B cell (primary cell): Measurements from ENCODE around the gene SLC12A1. TPM values are rescaled to one million over a fixed set of nuclear protein-coding genes. Genes with fewer than 3 reads are reported as not detected.

Source experiments
- ATAC-seq: fragments of 200-7000 bp; cut with Tn5 transposase; one replicate; pipeline ENCODE4 v1.10.0; 2021; ENCODE audit warnings: low read depth, mild to moderate bottlenecking, moderate number of reproducible peaks, moderate library complexity
- CTCF ChIA-PET: fragments of 350-600 bp; sonication (Branson Sonifier 250); formaldehyde crosslinking; loops from one replicate; lab custom pipeline; 2021; ENCODE audit warnings: antibody characterized with exemption, inconsistent platforms; lab: Charles Lee
- POLR2A ChIA-PET: fragments of 350-600 bp; sonication (Branson Sonifier 250); formaldehyde crosslinking; loops from one replicate; lab custom pipeline; 2021; ENCODE audit warnings: antibody characterized with exemption; lab: Charles Lee
- DNase-seq: peaks from one replicate; pipeline ENCODE4 v3.0.0; 2013
- H2AFZ ChIP-seq: 2 replicates; pipeline ENCODE4 v1.6.1; 2012; ENCODE audit warnings: mild to moderate bottlenecking, low read depth, low read length; ENCODE audit not compliant: insufficient read depth, poor library complexity, severe bottlenecking
- H3K27ac ChIP-seq, 2 donors: 1 replicate in 1 of 2; 2 replicates in 1 of 2; pipeline ENCODE4 v1.5.1; 2012 to 2013; ENCODE audit warnings: low read length in 2 of 2, mild to moderate bottlenecking in 2 of 2, moderate library complexity in 1 of 2
- H3K27me3 ChIP-seq, 4 experiments: fragments of 200-600 bp in 1 of 4; sonication (generic) in 1 of 4; replicated peaks in 1 of 4; 1 replicate in 2 of 4; 2 replicates in 2 of 4; pipeline versions ENCODE4 v1.6.1 to v1.7.0; 2013 to 2016; ENCODE audit warnings: low read length in 3 of 4, mild to moderate bottlenecking in 2 of 4, mixed read lengths in 1 of 4, moderate library complexity in 1 of 4; ENCODE audit not compliant: insufficient read depth in 4 of 4, control insufficient read depth in 3 of 4; ENCODE audit errors: control extremely low read depth in 1 of 4
- H3K36me3 ChIP-seq, 2 experiments: replicated peaks in 1 of 2; 1 replicate in 1 of 2; 2 replicates in 1 of 2; pipeline versions ENCODE4 v1.6.1 to v1.7.1; 2013; ENCODE audit warnings: low read length in 1 of 2; ENCODE audit not compliant: insufficient read depth in 2 of 2, control insufficient read depth in 1 of 2; ENCODE audit errors: control extremely low read depth in 1 of 2, extremely low read depth in 1 of 2
- H3K4me1 ChIP-seq, 2 donors: fragments of 200-600 bp in 1 of 2; sonication (generic) in 1 of 2; 1 replicate in 1 of 2; 2 replicates in 1 of 2; pipeline versions ENCODE4 v1.5.1 to v1.6.1; 2013 to 2017; ENCODE audit warnings: low read length in 2 of 2; ENCODE audit not compliant: control insufficient read depth in 2 of 2, insufficient read depth in 2 of 2
- H3K4me2 ChIP-seq: replicated peaks from 2 replicates; pipeline ENCODE3; 2012; ENCODE audit warnings: mild to moderate bottlenecking, low read depth, low read length; ENCODE audit not compliant: poor library complexity, severe bottlenecking
- H3K4me3 ChIP-seq, 5 experiments: fragments of 200-600 bp in 1 of 5; sonication (generic) in 1 of 5; 1 replicate in 3 of 5; 2 replicates in 2 of 5; pipeline versions ENCODE4 v1.5.1 to v1.7.0; 2011 to 2016; ENCODE audit warnings: low read length in 4 of 5, mild to moderate bottlenecking in 4 of 5, low read depth in 2 of 5, control low read depth in 1 of 5, moderate library complexity in 1 of 5; ENCODE audit not compliant: insufficient read depth in 1 of 5; ENCODE audit errors: control extremely low read depth in 1 of 5, extremely low read depth in 1 of 5
- H3K79me2 ChIP-seq: fragments of 200-600 bp; sonication (generic); one replicate; pipeline ENCODE4 v1.6.0; 2016; ENCODE audit warnings: low read length; ENCODE audit not compliant: control insufficient read depth, insufficient read depth
- H3K9ac ChIP-seq: fragments of 200-600 bp; sonication (generic); 2 replicates; pipeline ENCODE4 v1.6.1; 2017; ENCODE audit warnings: mild to moderate bottlenecking, low read length, moderate library complexity
- H3K9me3 ChIP-seq, 3 donors: one replicate each; pipeline versions ENCODE4 v1.6.1 to v1.7.1; 2013; ENCODE audit warnings: low read length in 2 of 3; ENCODE audit not compliant: control insufficient read depth in 2 of 3, insufficient read depth in 1 of 3; ENCODE audit errors: control extremely low read depth in 1 of 3
- H4K20me1 ChIP-seq: 2 replicates; pipeline ENCODE4 v1.6.0; 2012; ENCODE audit warnings: mild to moderate bottlenecking, low read length; ENCODE audit not compliant: insufficient read depth, control insufficient read depth, poor library complexity, severe bottlenecking
- H3K27ac Mint-ChIP-seq: one replicate; pipeline ENCODE4 v1.8.0; 2021; ENCODE audit warnings: mixed read lengths
- H3K27me3 Mint-ChIP-seq: one replicate; pipeline ENCODE4 v1.8.0; 2021; ENCODE audit warnings: mixed read lengths
- H3K4me1 Mint-ChIP-seq: one replicate; pipeline ENCODE4 v1.8.0; 2021; ENCODE audit warnings: mixed read lengths
- H3K4me3 Mint-ChIP-seq: one replicate; pipeline ENCODE4 v1.8.0; 2021; ENCODE audit warnings: mixed read lengths
- H3K9me3 Mint-ChIP-seq: one replicate; pipeline ENCODE4 v1.8.0; 2022; ENCODE audit warnings: mixed read lengths; ENCODE audit not compliant: insufficient read depth
- EZH2 ChIP-seq: IDR thresholded peaks from 2 replicates; pipeline ENCODE4 v1.6.1; 2012; ENCODE audit warnings: borderline replicate concordance, low read depth, mild to moderate bottlenecking, moderate library complexity, low read length; ENCODE audit not compliant: insufficient read depth, poor library complexity, severe bottlenecking
- WGBS: methylation state at CpG from one replicate; pipeline ENCODE4 v1.1.5; 2013; ENCODE audit warnings: missing lambda C conversion rate; ENCODE audit not compliant: insufficient coverage; 5-methylcytosine and 5-hydroxymethylcytosine counted together
- intact Hi-C: fragments of 100-400 bp; cut with micrococcal nuclease; formaldehyde crosslinking; loops from one replicate; pipeline ENCODE4 v1.10.0; 2022
- polyA plus RNA-seq: library from polyadenylated mRNA; depleted of rRNA; stranded (reverse); fragments of >200 nt; gene quantifications from 2 replicates; pipeline ENCODE4 v1.2.3, GENCODE V29; 2012
- total RNA-seq, 2 donors: library from RNA; stranded (reverse); fragments of 120-200 nt in 1 of 2; gene quantifications; 1 replicate in 1 of 2; 2 replicates in 1 of 2; pipeline versions ENCODE4 v1.2.3 to v1.2.4, GENCODE V29; 2013 to 2022
- TF ChIP-seq, protein P1 (sequence below): fragments of 200-600 bp; IDR thresholded peaks from one replicate; pipeline ENCODE4 v1.8.0; 2022; ENCODE audit warnings: antibody characterized with exemption, mild to moderate bottlenecking

The SLC12A1 gene
- total and polyA plus RNA-seq, 2 donors (not counting 1 experiment from before 2014, with no cell fraction given), result not detected

DNA sequence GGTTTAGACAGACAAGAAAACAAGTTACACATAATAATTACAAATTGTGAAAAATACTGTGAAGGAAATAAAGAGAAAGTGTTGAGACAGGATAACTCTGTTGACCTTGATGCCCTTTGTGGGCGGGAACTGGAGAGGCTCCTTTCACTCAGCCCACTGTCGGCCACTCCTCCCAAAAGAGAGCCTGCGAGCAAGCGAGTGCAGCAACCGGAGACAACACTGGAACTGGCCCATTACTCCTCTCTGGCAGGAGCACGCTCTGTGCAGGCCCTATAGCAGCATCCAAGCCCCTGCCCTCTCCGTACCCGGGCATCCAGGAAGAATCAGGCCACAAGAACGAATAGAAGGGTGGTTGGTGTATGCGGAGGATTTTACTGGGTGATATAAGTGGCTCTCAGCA, 108.9 kb downstream of the SLC12A1 start:
- intact Hi-C loops, result no loop called here
- H3K9me3 Mint-ChIP-seq, result no peaks in the 10 kb centered on the region
- Histone ChIP-seq H3K36me3 (no peaks in the 10 kb centered on the region), H3K27ac (no peak overlapping the region), H3K9me3 (no peaks in the 10 kb centered on the region), H3K27me3 (no peaks in the 10 kb centered on the region), H3K79me2 (no peaks in the 10 kb centered on the region), H3K4me3 (peak overlapping the region in 1 of 5 experiments; percentile 13), H4K20me1 (no peaks in the 10 kb centered on the region), H3K4me1 (no peaks in the 10 kb centered on the region), H3K9ac (no peak overlapping the region), H3K4me2 (no peak overlapping the region), H2AFZ (no peak overlapping the region)
- 98% methylated on average over 7 of the region's 10 CpGs for WGBS
- H3K27me3 Mint-ChIP-seq, result no peaks in the 10 kb centered on the region
- no peak overlapping the region for H3K4me3 Mint-ChIP-seq
- ChIA-PET POLR2A (no interaction called here), CTCF (no interaction called here)
- TF ChIP-seq, protein P1, sequence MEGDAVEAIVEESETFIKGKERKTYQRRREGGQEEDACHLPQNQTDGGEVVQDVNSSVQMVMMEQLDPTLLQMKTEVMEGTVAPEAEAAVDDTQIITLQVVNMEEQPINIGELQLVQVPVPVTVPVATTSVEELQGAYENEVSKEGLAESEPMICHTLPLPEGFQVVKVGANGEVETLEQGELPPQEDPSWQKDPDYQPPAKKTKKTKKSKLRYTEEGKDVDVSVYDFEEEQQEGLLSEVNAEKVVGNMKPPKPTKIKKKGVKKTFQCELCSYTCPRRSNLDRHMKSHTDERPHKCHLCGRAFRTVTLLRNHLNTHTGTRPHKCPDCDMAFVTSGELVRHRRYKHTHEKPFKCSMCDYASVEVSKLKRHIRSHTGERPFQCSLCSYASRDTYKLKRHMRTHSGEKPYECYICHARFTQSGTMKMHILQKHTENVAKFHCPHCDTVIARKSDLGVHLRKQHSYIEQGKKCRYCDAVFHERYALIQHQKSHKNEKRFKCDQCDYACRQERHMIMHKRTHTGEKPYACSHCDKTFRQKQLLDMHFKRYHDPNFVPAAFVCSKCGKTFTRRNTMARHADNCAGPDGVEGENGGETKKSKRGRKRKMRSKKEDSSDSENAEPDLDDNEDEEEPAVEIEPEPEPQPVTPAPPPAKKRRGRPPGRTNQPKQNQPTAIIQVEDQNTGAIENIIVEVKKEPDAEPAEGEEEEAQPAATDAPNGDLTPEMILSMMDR, result no peak
- TF ChIP-seq EZH2, result no peak
- no peaks in the 10 kb centered on the region for H3K4me1 Mint-ChIP-seq
- DNase-seq (no peak), ATAC-seq (no peak)
- no peak overlapping the region for H3K27ac Mint-ChIP-seq

DNA sequence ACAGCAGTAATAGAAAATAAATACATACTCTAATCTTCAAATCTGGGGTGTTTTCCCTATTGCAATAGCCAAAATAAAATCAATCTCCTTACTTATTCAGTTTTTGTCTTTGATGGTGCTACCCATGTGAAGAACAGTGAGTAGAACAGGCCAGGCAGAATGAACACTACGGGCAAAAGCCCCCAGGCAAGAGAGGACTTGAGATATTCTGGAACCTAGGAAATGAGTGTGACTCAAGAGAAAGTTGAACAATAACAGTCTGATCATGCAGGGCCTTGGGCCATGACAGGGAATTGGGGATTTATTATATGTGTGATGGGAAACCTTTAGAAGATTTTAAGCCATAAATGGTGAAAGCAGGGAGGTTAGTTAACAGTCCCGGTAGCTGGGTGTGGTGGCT, 111.1 kb downstream of the SLC12A1 start:
- Mint-ChIP-seq H3K27ac (no peak overlapping the region), H3K4me1 (no peaks in the 10 kb centered on the region), H3K27me3 (no peaks in the 10 kb centered on the region), H3K9me3 (no peaks in the 10 kb centered on the region), H3K4me3 (no peak overlapping the region)
- Histone ChIP-seq H4K20me1 (no peaks in the 10 kb centered on the region), H3K4me2 (no peak overlapping the region), H2AFZ (no peak overlapping the region), H3K27me3 (no peaks in the 10 kb centered on the region), H3K27ac (no peak overlapping the region), H3K9me3 (no peaks in the 10 kb centered on the region), H3K4me3 (peak overlapping the region in 1 of 5 experiments; percentile 16), H3K9ac (no peak overlapping the region), H3K36me3 (no peaks in the 10 kb centered on the region), H3K79me2 (no peaks in the 10 kb centered on the region), H3K4me1 (no peaks in the 10 kb centered on the region)
- TF ChIP-seq, protein P1, result no peak
- no peak for TF ChIP-seq EZH2
- ChIA-PET CTCF (no interaction called here), POLR2A (no interaction called here)
- ATAC-seq (no peak), DNase-seq (no peak)
- intact Hi-C loops, result no loop called here
- 97% methylated on average over 2 of the region's 2 CpGs for WGBS
